Lower leg skin (tissue), 4 donors: ENCODE data around the gene SLC48A1. TPM values are rescaled to one million over a fixed set of nuclear protein-coding genes. Genes with fewer than 3 reads are reported as not detected.

Source experiments
- DNase-seq, 2 donors: peaks; one replicate each; pipeline ENCODE4 v3.0.0-alpha.2; 2019; ENCODE audit warnings: low spot score in 2 of 2
- H3K4me3 ChIP-seq: fragments of 200-600 bp; sonication (generic); 2 replicates; pipeline ENCODE4 v1.5.1; 2017; ENCODE audit warnings: mild to moderate bottlenecking, low read depth; ENCODE audit not compliant: poor library complexity, severe bottlenecking
- CTCF ChIP-seq, 3 donors: fragments of 450-650 bp; IDR thresholded peaks; one replicate each; pipeline ENCODE4 v1.5.1; 2016; ENCODE audit warnings: antibody characterized with exemption in 3 of 3, mild to moderate bottlenecking in 3 of 3, moderate library complexity in 2 of 3
- POLR2A ChIP-seq, 2 donors: fragments of 450-650 bp; IDR thresholded peaks; one replicate each; pipeline ENCODE4 v1.6.1; 2016 to 2017; ENCODE audit warnings: antibody characterized with exemption in 2 of 2, mild to moderate bottlenecking in 1 of 2, moderate library complexity in 1 of 2
- WGBS, 2 donors: methylation state at CpG; one replicate each; pipeline ENCODE4 v1.1.5; 2018; 5-methylcytosine and 5-hydroxymethylcytosine counted together
- intact Hi-C: fragments of 100-400 bp; cut with DNase I; formaldehyde crosslinking; loops from one replicate; pipeline ENCODE4 v1.15.0; 2023; ENCODE audit warnings: low total_unique reads
- total RNA-seq, 4 donors: library from RNA; depleted of rRNA; stranded (reverse); fragments of >200 nt; gene quantifications; one replicate each; pipeline ENCODE4 v1.1.0, GENCODE V29; 2016

SLC48A1 gene
- total RNA-seq, 4 donors from 2014 or later: 28.2 to 51.7 (median 48.6) TPM

GRCh38 chr12:47777151-47777550, 4.1 kb downstream of the SLC48A1 start:
- no peak for DNase-seq
- TF ChIP-seq POLR2A (IDR thresholded peaks at IDR 0.05) (no peak), CTCF (IDR thresholded peaks at IDR 0.05) (no peak)
- no peak overlapping the region for H3K4me3 ChIP-seq
- intact Hi-C loops: loop anchor here (5.0 kb wide), 1 partner anchor 60 kb away; no protein-coding TSS in a partner anchor
- WGBS, 2 donors: 57 to 67% methylated on average over 1 of the region's 1 CpG

- no peak for TF ChIP-seq POLR2A (IDR thresholded peaks at IDR 0.05)
- TF ChIP-seq CTCF (IDR thresholded peaks at IDR 0.05): no peak
- intact Hi-C loops: loop anchor here (5.0 kb wide), 1 partner anchor 61 kb away; no protein-coding TSS in a partner anchor
- 35 to 43% methylated on average over 9 of the region's 9 CpGs for WGBS, 2 donors
- no peak overlapping the region for H3K4me3 ChIP-seq
- DNase-seq: peak in 1 of 2 donors; percentile 90
These were observed 4.9 kb downstream of the SLC48A1 start for GRCh38 chr12:47777741-47778558.

GRCh38 chr12:47778881-47779280, 5.8 kb downstream of the SLC48A1 start:
- TF ChIP-seq CTCF (IDR thresholded peaks at IDR 0.05): no peak
- no peak for TF ChIP-seq POLR2A (IDR thresholded peaks at IDR 0.05)
- intact Hi-C loops: loop anchor here (5.0 kb wide), 1 partner anchor 62 kb away; no protein-coding TSS in a partner anchor
- H3K4me3 ChIP-seq: no peak overlapping the region
- WGBS, 2 donors: 41 to 51% methylated on average over 14 of the region's 14 CpGs
- DNase-seq: peak in 1 of 2 donors; percentile 88

GRCh38 chr12:47779301-47779942, 6.4 kb downstream of the SLC48A1 start:
- TF ChIP-seq CTCF (IDR thresholded peaks at IDR 0.05) (peak in 1 of 3 donors; percentile 87), POLR2A (IDR thresholded peaks at IDR 0.05) (no peak)
- intact Hi-C loops: loop anchor here (5.0 kb wide), 1 partner anchor 62 kb away; no protein-coding TSS in a partner anchor
- DNase-seq: peak; percentile 90 to 98
- 29 to 31% methylated on average over 19 of the region's 19 CpGs for WGBS, 2 donors
- H3K4me3 ChIP-seq: no peak overlapping the region

- TF ChIP-seq POLR2A (IDR thresholded peaks at IDR 0.05) (no peak), CTCF (IDR thresholded peaks at IDR 0.05) (no peak)
- H3K4me3 ChIP-seq: no peak overlapping the region
- WGBS, 2 donors: 76 to 85% methylated on average over 11 of the region's 11 CpGs
- intact Hi-C loops: loop anchor here (5.0 kb wide), 2 partner anchors 57 to 63 kb away; no protein-coding TSS in a partner anchor
- no peak for DNase-seq
These were observed 7.0 kb downstream of the SLC48A1 start for GRCh38 chr12:47779943-47780504.
